HG02938 (cell line): ENCODE results near the gene SH3GL3.

ENCODE experiments used
- ATAC-seq: cut with Tn5 transposase; IDR thresholded peaks from one replicate; pipeline ENCODE4 v1.9.1; 2021; ENCODE audit warnings: mild to moderate bottlenecking, moderate library complexity; ENCODE audit not compliant: unreplicated experiment

SH3GL3 gene

GRCh38 chr15:83610901-83611685 is 164.0 kb downstream of the SH3GL3 start:
- ATAC-seq = no peak

DNA sequence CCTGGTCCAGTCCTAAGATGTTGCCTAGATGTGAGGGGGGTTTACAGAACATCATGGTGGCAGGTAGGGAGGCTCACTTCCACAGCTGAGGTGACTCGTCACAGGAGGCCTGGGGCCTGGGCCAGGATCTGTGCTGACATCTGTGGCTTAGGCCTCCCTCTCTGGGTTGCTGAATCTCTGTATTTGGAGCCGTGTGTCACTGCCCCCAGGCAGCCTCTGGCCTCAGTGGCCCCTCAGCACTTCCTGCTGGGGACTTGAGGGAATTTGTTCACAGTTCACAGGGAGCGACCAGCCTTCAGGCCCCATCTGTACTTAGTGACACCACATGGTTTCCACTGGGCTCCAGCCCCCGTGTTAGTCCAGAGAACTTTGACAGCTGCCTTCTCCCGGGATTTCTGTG is 165.1 kb downstream of the SH3GL3 start:
- ATAC-seq = no peak

GRCh38 chr15:83612898-83613635 is 165.9 kb downstream of the SH3GL3 start:
- no peak for ATAC-seq

- no peak for ATAC-seq
Observed at GRCh38 chr15:83613714-83614113, 166.6 kb downstream of the SH3GL3 start.

DNA sequence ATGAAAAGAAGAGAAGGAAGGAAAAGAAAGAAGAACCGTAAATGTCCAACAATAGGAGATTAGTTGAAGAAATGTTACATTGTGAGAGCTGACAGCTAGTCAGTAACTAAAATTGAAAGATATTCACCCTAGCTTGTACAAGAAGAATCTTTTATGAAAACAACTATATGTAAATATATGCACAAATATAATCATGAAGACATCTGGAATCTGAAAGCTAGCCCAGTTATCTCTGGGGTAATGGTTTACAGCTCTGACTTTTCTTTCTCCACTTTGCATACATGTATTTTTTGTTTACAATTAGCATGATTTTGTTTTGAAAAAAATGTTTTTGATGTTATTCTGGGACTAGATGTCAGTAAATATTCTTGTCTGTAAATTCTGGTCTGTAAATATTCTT is 169.7 kb downstream of the SH3GL3 start:
- no peak for ATAC-seq

- no peak for ATAC-seq
Observed at GRCh38 chr15:83626171-83626802, 179.1 kb downstream of the SH3GL3 start.

- ATAC-seq = no peak
Observed at GRCh38 chr15:83631534-83631933, 184.4 kb downstream of the SH3GL3 start.

GRCh38 chr15:83643201-83643600 is 196.1 kb downstream of the SH3GL3 start:
- ATAC-seq = no peak

- no peak for ATAC-seq
Observed at GRCh38 chr15:83644439-83644838, 197.3 kb downstream of the SH3GL3 start.

DNA sequence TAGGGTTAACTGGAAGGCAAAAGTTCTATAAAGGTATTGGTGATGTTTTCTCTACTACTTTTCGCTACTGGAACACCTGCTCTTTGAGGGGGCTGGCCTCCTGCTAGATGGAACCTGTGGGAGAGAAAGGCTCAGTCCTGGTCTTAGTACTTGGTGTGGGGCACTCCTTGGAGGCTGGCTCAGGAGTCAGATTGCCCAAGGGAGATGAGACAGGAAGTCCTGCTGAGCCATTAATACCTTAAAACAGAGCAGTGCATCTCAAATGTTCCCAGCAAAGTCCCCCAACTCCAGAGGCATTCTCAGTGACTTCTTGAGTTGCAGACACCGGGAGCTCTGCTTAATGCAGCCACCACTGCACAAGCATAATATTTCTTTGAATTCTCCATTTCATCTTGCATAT is 203.7 kb downstream of the SH3GL3 start:
- no peak for ATAC-seq

- no peak for ATAC-seq
Observed at GRCh38 chr15:83651541-83651940, 204.4 kb downstream of the SH3GL3 start.

DNA sequence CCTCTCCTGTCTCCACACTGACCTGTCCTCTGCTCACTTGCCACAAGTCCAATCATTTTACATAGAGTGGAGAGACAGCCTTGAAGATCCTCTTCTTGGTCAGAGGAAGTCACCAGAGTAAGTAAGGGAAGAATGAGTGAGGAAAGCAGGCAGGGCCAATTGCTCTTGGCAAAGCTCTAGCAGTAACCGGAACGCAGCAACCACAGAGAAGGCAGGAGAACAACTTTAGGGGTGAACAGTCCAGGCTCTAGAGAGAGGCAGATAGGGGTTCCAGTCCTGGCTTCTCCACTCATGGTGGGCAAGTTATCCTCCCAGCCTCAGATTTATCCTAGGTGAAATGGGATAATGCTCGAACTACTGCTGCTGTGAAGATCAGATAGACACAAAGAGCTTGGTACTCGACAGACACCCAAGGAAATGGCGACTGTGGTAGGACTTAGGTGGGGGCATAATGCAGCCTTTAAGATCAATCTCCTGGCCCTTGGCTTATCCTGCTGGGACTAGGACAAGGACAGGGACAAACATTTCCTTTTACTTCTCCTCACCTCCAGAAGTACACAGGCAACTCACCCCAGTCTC is 205.6 kb downstream of the SH3GL3 start:
- no peak for ATAC-seq

DNA sequence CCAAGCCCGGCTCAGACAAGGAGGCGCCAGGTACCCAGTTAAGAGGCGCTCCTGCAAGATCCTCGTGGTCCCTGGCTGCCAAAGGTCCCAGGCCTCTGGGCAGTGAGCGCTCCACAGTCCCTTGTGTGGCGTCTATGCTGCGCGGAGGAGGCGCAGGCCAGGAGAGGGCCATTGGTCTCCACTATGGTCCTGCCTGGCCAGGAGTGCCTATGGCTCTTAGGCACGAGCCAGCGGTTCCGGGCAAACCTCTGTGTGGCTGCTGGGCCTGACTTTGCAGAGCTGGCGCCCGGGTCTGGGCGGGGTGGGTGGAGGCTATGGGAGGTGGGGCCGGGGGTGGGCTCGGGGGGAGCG is 206.1 kb downstream of the SH3GL3 start:
- no peak for ATAC-seq

- ATAC-seq = no peak
Observed at GRCh38 chr15:83653639-83654378, 206.7 kb downstream of the SH3GL3 start, which contains the start of gene ADAMTSL3. TSS of gene ADAMTSL3 (plus strand) at chr15:83654123. CDS start at chr15:83655762, 1,639 bp downstream.

GRCh38 chr15:83654379-83655236 is 207.5 kb downstream of the SH3GL3 start:
- no peak for ATAC-seq

DNA sequence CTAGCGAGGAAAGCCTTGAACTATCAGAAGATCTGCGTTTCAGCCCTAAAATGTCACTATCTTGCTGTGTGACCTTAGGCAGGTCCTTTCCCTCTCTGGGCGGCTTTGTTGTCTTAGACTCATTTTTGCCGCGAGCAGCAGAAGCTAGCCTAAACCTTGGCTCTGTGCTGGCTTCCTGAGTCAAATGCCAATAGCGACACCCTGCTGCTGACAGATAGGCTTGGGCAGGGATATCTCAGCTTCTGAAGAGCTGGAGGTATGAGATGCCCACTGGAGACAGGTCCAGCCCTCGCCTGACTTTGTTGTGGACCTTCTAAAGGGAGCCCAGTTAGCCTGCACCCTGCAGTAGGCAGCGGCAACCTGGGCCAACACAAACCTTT is 208.1 kb downstream of the SH3GL3 start:
- no peak for ATAC-seq

- ATAC-seq = no peak
Observed at GRCh38 chr15:83656192-83656591, 209.1 kb downstream of the SH3GL3 start.

DNA sequence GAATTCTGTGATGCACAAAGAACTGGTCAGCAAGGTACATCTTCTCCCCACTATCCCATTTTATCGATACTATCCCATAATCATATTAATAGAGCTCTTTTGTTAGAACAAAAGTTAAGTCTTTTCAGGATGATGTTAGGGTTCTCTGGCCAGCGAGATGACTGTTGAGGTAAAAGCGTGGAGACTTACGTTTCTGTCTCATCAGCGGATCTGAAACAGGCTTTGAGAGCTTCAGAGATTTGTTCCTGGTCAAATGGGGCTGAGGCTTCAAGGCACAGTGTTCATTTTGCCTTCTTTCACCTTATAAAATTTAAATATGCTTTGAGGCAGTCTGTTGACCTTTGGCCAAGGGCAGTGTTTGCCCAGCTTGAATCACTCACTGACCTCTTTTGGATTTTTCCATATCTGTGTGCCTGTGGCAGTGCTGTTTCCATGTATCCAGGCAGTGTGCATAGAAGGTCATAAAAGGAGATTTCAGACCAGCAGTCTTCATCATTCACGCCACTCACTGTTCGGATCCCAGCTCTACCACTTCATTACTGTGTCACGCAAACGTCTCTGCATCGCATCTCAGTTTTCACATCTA is 209.9 kb downstream of the SH3GL3 start:
- no peak for ATAC-seq

- no peak for ATAC-seq
Observed at GRCh38 chr15:83657549-83657948, 210.4 kb downstream of the SH3GL3 start.
